NOMO-1 treated with dmso at 0.1 percent for 144 hours (cell line): Measurements from ENCODE around the gene TP63.

Source experiments
- DNase-seq: peaks from one replicate; lab custom pipeline; 2025; ENCODE audit not compliant: unreplicated experiment; lab: John Stamatoyannopoulos, UW

Gene TP63

DNA sequence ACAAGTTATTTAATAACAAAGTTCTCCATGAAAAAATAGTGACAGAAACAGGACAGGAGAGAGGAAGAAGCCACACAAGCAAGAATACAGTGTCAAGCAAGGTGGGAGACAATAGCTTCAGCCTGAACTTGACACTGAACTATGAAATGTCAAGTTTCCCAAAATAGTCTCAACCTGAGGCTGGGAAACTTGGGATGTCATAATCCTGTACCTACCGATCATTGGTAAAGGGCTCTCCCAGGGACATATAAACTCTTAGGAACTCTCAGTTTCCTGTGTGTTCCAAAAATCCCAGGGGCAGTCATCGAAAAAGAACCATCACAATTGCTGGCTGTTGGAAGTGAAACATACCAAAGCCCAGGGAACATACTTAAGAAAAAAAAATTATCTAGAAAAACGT lies 277.9 kb downstream of the TP63 start:
- DNase-seq, result no peak

DNA sequence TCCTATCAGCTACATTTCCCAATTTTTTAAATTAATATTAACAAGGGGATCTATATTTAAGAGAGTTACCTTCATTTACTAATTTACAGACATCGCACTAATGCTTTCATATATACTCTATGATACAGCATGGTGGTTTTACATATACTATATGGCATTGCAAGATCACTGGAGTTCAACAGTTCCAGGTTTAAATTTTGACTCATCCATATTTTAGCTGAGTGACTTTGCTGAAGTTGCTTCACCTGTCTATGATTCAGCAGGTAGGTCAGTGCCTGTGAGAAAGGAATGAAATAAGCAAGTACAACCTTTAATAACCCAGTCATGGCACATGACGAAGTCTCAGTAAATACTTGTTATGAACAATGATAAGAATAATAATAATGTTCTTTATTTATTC lies 278.4 kb downstream of the TP63 start:
- no peak for DNase-seq

DNA sequence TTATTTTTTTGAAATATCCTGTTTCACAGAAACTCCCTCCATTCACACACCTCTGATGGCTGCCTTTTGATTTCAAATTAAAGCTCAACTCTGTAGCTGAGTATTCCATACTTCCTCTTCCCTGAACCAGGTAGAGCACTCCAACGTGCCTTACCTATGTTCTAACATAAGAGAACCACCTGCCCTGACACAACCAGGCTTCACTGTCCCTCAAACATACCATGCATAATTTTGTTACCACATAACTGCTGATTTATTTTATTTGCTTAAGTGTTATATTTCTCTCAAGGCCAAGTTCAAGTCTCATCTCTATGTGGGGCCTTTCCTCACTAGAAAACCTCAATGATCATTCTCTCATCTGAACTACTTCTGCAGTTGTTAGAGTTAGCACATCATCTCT lies 279.8 kb downstream of the TP63 start:
- no peak for DNase-seq

DNA sequence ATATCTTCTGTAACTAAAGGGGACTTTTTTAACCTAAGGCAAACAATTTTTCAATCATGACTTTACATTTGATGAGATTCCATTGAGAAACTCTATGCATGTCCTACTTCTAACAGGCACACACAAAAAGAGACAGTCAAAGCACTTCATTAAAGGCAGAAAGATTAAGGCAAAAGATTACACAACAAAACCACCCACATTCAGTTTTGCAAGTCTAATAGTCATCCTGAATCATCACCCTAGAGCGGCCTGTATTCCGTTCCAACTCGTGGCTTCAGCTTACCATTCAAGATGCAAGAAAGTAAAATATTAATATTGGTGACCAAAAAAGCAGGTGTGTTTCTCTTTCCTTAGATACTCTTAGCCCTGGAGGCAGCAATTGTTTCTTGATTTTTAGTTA lies 283.6 kb downstream of the TP63 start:
- peak; percentile 93 for DNase-seq

DNA sequence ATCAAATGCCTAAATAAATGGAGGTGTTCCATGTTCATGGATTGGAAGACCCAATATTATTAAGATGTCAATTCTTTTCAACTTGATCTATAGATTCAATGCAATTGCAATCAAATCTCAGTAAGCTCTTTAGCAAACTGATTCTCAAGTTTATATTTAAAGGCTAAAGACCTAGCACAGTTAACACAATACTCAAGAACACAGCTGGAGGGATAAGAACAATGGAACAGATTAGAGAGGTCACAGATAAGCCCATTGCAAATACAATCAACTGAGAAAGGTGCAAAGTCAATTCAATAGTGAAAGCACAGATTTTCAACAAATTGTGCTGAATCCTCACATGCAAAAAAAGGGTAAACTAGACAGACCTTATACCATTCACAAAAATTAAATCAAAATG lies 290.6 kb downstream of the TP63 start:
- DNase-seq, result no peak

DNA sequence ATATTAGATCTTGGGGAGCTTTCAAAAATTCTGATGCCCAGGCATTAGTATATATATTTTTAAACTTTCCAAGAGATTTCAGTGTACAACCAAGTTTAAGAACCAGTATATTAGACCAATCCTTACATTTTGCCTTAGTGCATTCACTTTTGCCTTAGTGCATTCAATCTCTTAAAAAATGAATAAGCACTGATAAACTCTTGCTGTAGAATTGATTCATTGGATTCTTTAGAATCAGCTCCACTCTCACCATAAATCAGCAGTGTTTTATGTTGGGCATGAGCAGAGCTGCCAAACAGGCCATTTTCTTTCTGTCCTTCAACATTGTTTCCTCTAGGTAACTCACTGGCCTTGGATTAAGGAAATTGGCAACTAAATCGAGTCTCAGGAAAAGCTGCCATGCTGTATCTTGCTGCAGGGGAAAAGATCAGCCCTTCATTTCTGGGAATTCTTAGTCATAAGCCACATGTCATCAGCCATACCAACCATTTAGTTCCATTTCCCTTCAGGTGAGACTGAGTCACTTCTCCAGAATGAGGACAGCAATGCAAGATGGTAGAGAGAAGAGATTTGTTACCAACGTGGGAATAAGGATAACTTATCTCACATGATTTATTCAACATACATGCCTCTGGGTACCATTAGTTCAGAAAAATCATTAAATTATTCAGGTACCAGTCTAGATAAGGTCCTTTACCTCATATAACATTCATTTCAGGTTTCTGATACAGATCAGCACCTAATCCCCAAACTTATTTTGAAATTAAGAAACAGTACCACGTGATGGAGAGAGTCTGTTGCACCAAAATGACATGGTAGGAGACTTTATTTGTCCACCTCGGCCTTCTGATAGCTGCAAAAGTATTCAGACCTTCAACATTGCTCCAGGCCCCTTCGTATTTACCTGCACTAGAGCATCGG lies 297.0 kb downstream of the TP63 start:
- no peak for DNase-seq

DNA sequence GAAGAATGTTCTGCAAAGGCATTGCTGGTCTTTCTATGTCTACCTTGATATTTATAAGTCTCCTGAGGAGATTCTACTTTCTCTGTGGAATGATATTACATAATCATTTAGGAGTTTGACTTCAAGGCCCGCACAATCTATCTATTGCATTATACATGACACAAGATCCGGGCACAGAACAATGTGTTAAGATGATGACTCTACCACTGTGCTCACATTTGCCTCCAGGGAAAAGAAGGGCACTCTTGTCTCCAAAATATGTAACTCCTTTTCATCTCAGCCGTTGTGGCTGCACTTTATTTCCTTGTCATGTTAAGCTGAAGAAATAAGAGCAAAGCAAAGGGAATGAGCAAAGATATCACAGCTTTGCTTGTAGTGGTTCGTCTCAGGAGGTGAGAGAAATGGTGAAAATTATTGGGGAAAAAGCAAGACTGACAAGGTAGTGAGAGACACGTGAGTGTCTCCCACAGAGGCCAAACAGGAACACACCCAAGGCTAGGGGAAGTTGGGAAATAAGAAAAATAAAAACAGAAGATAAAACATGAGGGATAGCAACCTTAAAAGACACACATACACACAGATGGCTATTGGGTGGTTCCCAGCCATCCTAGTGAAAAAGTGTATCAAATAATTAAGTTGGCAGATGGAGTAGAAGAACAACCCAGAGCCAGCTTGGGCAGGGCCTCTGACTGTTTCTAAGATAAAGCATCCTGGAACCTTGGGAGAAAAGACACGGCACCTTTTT lies 305.2 kb downstream of the TP63 start:
- DNase-seq, result no peak

DNA sequence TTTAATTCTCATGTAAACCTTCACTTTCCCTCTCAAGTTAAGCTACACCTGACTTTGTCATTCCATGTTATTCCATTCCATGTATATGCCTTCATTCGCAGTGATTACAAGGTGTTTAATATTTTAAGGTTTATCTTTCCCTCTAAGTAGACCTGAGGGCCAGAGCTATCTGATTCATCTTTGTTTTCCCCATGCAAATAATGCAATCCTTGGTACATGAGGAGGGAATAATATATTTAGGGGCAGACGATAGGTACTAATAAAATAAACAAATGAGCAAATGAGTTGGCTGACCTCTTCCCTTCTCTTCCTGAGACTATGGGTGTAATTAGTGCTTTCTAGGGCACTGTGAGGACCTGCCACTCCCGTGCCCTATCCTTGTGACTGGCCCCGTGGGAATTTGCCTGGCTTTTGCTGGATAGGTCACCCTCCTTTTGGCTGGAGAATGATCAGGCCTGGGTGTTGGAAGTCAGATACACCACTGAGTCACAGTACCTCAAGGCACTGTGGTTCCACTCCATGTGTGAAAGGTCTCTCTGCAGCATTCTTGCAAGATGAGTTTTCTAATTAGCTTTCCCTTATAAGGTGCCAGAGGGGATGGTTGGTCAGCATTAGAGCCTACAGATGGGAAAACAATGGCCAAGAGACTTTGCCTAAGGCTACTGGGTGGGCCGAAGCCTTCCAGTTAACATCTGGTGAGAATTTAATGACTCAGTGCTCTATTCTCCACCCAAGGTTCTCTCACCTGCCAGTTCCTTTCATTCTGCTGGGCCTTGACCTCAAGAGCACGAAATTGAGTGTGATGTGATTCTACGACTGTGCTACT lies 306.3 kb downstream of the TP63 start:
- no peak for DNase-seq

DNA sequence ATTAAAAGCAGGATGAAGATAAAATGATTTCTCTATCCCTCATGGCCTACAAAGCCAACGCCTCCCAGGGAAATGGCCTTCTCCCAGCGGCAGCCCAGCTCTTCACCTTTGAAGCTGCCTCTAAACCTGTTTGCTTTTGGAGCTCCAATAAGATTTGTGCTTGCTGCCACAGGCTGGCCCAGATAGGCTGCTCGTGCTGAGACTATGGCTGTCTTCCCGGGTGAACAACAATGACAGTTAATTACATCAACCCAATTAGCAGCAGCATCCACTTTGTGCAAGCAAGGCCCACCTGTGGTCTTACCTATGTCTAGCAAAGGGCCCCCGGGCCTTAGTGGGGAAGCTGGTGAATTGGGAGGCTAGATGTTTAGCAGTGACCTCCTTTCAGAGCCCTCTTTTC lies 309.9 kb downstream of the TP63 start:
- no peak for DNase-seq

DNA sequence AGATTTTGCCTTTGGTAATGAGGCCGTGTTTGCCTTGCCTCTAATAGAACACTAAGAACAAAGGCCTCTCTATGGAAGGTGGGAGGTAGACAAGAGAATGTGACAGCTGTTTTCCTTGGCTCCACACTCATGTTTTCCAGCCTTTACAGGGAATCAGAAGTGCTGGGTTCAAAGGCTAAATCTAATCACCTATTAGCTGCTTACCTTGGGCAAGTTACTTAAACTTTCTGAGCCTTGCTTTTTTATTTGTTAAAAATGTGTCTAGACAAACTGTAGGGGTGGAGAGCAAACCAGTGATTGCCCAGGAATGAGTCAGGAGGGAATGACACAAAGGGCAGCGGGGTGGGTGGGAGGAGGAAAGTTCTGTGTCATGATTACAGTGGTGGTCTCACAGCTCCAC lies 310.5 kb downstream of the TP63 start:
- no peak for DNase-seq

DNA sequence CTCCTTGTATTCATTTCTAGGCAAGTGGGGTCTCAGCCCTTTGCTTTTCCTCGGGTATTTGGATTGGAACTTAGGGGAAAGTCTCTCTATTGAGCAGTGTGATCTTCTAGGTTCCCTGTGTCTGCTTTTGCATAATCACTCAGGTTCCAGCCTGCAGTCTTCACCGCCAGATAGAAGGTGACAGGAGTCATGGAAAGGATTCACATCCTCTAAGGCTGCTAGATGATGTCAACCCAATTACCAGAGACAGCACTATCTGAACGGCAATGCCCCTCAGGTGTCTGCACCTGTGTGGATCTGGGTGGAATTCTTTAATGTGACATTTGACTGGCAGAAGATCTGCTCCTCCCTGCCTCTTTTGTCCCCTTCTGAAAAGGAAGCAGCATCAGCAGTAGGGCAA lies 311.8 kb downstream of the TP63 start:
- no peak for DNase-seq

DNA sequence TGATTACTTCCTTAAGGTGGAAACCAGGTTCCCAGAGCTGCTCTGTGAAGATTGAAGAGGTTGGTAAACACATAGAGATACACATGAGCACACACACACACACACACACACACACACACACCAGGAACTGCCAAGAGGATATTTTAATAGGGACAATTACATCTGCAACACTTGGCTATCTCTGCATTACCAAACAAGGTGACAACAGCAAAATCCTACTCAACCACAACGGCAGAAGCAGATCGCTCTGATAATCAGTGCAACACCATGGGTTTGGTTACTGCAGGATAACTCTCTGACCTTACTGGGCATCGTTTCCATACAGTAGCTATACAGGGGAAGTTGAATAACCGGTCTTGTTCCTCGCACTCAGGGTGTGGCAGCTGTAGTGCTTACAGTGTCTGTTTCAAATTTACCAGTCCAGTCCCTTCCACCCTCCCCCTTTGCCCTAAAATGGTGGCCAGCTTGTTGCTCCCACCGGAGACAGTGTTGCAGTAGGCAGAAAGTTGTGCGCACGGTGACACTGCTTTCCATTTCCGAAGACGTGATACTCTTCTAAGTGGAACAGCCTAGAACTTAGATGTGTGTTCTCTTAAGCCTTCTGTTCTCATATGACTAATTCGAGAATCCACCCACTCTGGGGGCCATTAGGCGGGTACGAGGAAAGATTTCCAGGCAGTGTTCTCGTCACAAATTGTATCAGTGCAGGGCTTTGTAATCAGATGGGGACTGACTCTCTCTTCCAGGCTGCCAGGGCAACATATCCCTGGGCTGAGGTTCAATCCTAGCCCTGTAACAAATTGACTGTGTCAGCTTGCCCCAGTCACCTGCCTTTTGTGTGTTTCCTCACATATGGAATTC lies 313.3 kb downstream of the TP63 start:
- DNase-seq, result no peak

DNA sequence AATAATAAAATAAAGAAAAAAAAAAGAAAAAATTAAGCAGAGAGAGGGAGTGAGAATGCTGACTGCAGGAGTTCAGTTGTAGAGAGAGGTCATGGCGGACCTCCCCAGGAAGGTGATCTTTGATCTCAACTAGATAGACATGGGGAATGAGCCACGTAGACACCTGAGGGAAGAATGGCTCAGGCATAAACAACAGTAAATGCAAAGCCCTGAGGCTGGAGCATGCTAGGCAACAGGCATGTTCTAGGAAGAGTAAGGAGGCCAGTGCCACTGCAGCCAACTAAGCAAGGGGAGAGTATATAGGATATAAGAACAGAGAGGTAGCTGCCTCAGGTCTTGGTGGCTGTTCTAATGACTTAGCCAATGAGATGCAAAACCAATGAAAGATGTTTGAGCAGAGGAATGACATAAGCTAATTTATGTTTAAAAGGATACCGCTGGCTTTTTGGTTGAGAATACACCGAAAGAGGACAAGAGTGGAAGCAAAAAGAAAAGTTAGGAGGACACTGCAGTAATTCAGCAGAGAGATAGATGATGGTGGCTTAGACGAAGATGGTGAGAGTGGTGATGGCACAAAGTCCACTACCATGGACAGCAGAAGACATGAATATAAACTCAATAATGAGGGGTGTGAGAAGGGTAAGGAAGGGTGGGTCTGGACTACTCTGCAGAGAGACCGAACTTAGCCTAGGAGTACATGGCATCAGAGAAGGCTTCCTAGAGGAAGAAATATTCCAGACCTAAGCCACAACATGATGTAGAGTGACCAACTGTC lies 314.9 kb downstream of the TP63 start:
- no peak for DNase-seq
